GM12891 (cell line): ENCODE data around the gene TK2.

ENCODE experiments used
- POLR2A ChIP-seq: IDR thresholded peaks from 2 replicates; pipeline ENCODE4 v1.6.1; 2011; ENCODE audit warnings: low read depth, low read length, control low read depth
- POLR2AphosphoS5 ChIP-seq: IDR thresholded peaks from 2 replicates; pipeline ENCODE4 v1.6.1; 2011; ENCODE audit warnings: low read depth, low read length, control low read depth

- no peak for TF ChIP-seq POLR2A
- TF ChIP-seq POLR2AphosphoS5: no peak
Measured at GRCh38 chr16:66537236-66537635, 12.7 kb downstream of the TK2 start.
